PC-3 (cell line): ENCODE data around the gene TSPAN11. TPM values are rescaled to one million over a fixed set of nuclear protein-coding genes. Genes with fewer than 3 reads are reported as not detected.
A peak's percentile ranks its signal among the peaks of the same experiment; 100 is the strongest.

Experiments
- ATAC-seq: fragments of 200-7000 bp; cut with Tn5 transposase; 2 replicates; pipeline ENCODE4 v1.9.1; 2020; ENCODE audit warnings: mild to moderate bottlenecking, moderate library complexity
- BruUV-seq: library from RNA; stranded (reverse); fragments of 400-500 nt; replicated peaks from 2 replicates; lab custom pipeline; 2021; lab: Mats Ljungman, UMichigan
- CTCF ChIA-PET: fragments of 300-600 bp; sonication (Branson Sonifier 250); formaldehyde crosslinking; loops from one replicate; lab custom pipeline; 2022; ENCODE audit warnings: antibody characterized with exemption; lab: Charles Lee
- POLR2A ChIA-PET: fragments of 300-600 bp; sonication (Branson Sonifier 250); formaldehyde crosslinking; loops from one replicate; lab custom pipeline; 2022; ENCODE audit warnings: antibody characterized with exemption; ENCODE audit not compliant: unreplicated experiment; lab: Charles Lee
- DNase-seq: peaks from one replicate; pipeline ENCODE4 v3.0.0-alpha.2; 2015
- H2AFZ ChIP-seq: fragments of 300-600 bp; sonication (generic); 2 replicates; pipeline ENCODE4 v1.6.0; 2016; ENCODE audit warnings: antibody characterized with exemption, low read length
- H3F3A ChIP-seq: fragments of 300-600 bp; sonication (generic); one replicate; pipeline ENCODE4 v1.6.0; 2017; ENCODE audit warnings: antibody characterized with exemption, low read length, control low read depth, mild to moderate bottlenecking; ENCODE audit not compliant: unreplicated experiment
- H3K27ac ChIP-seq: fragments of 300-600 bp; sonication (generic); 2 replicates; pipeline ENCODE4 v1.5.1; 2016; ENCODE audit warnings: mild to moderate bottlenecking, low read length
- H3K27me3 ChIP-seq: fragments of 300-600 bp; sonication (generic); 2 replicates; pipeline ENCODE4 v1.6.1; 2016; ENCODE audit warnings: low read length, mixed read lengths
- H3K36me3 ChIP-seq: fragments of 300-600 bp; sonication (generic); 2 replicates; pipeline ENCODE4 v1.6.1; 2016; ENCODE audit warnings: low read depth, mixed run types, low read length, mixed read lengths
- H3K4me1 ChIP-seq: fragments of 300-600 bp; sonication (generic); 2 replicates; pipeline ENCODE4 v1.5.1; 2016; ENCODE audit warnings: low read length; ENCODE audit not compliant: insufficient read depth
- H3K4me2 ChIP-seq: fragments of 300-600 bp; sonication (generic); 2 replicates; pipeline ENCODE4 v1.6.0; 2016; ENCODE audit warnings: low read length
- H3K4me3 ChIP-seq: fragments of 300-600 bp; sonication (generic); 2 replicates; pipeline ENCODE4 v1.5.1; 2016; ENCODE audit warnings: mild to moderate bottlenecking, low read length, mixed read lengths
- H3K79me2 ChIP-seq: fragments of 300-600 bp; sonication (generic); 2 replicates; pipeline ENCODE4 v1.6.1; 2017; ENCODE audit warnings: low read length, mixed read lengths
- H3K9ac ChIP-seq: fragments of 300-600 bp; sonication (generic); 2 replicates; pipeline ENCODE4 v1.6.0; 2016; ENCODE audit warnings: mild to moderate bottlenecking, low read length
- H3K9me2 ChIP-seq: fragments of 300-600 bp; sonication (generic); replicated peaks from 2 replicates; pipeline ENCODE4 v1.6.1; 2016; ENCODE audit warnings: mixed run types, low read length, mixed read lengths
- H3K9me3 ChIP-seq: fragments of 300-600 bp; sonication (generic); 2 replicates; pipeline ENCODE4 v1.6.1; 2016; ENCODE audit warnings: low read length, mixed read lengths
- H4K20me1 ChIP-seq: fragments of 300-600 bp; sonication (generic); 2 replicates; pipeline ENCODE4 v1.6.1; 2016; ENCODE audit warnings: low read length, mixed read lengths
- EZH2 ChIP-seq: fragments of 300-600 bp; sonication (generic); IDR thresholded peaks from one replicate; pipeline ENCODE4 v1.6.1; 2017; ENCODE audit warnings: antibody characterized with exemption, mild to moderate bottlenecking, low read length; ENCODE audit not compliant: unreplicated experiment
- EZH2phosphoT487 ChIP-seq: fragments of 300-600 bp; sonication (generic); IDR thresholded peaks from 2 replicates; pipeline ENCODE4 v1.6.1; 2018; ENCODE audit warnings: mild to moderate bottlenecking, antibody characterized with exemption, low read length, borderline replicate concordance
- intact Hi-C: fragments of 100-400 bp; cut with micrococcal nuclease; formaldehyde crosslinking; loops from 2 replicates; pipeline ENCODE4 v1.9.0; 2023
- total RNA-seq: library from RNA; depleted of rRNA; stranded (reverse); fragments of >200 nt; gene quantifications from 2 replicates; pipeline ENCODE4 v1.2.3, GENCODE V29; 2014
- TF ChIP-seq, protein P1 (sequence below): fragments of 300-600 bp; sonication (generic); conservative IDR thresholded peaks from 2 replicates; pipeline ENCODE4 v1.5.1; 2017; ENCODE audit warnings: antibody characterized with exemption, low read depth, mild to moderate bottlenecking, low read length

Gene TSPAN11
- total RNA-seq, 1 experiment from 2014 or later = not detected

DNA sequence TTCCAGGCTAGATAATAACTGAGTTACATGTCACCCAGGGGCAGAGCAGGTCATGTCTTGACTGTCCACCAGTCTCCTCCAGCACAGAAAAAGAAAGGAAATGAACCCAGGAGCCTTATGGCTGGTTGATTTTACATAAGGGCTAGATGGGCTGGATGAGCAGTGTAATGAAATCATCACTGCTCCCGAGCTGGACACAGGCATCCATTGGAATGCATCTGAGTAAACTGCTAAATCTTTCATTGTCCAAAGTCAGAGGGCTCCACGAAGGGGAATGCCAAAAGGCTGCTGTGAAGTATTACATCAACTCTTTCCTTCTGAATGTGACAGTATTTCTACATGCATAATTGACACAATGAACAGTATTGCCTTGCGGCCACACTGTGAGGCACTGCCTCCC lies 30.1 kb upstream of the TSPAN11 start:
- Histone ChIP-seq H3K27me3 (no peaks in the 10 kb centered on the region), H3K79me2 (no peaks in the 10 kb centered on the region), H3K4me3 (no peak overlapping the region), H4K20me1 (no peaks in the 10 kb centered on the region), H3K27ac (no peak overlapping the region), H2AFZ (no peak overlapping the region), H3K4me1 (peaks cover 14% of the 10 kb centered on the region; the same call in 1 of the 2 replicates), H3F3A (no peaks in the 10 kb centered on the region), H3K9ac (no peak overlapping the region), H3K4me2 (no peak overlapping the region), H3K9me2 (no peaks in the 10 kb centered on the region), H3K9me3 (no peaks in the 10 kb centered on the region), H3K36me3 (no peaks in the 10 kb centered on the region)
- intact Hi-C loops = no loop called here
- POLR2A ChIA-PET = no interaction called here
- ATAC-seq (no peak), DNase-seq (no peak)
- CTCF ChIA-PET = no interaction called here
- TF ChIP-seq EZH2phosphoT487 = no peak
- TF ChIP-seq, protein P1, sequence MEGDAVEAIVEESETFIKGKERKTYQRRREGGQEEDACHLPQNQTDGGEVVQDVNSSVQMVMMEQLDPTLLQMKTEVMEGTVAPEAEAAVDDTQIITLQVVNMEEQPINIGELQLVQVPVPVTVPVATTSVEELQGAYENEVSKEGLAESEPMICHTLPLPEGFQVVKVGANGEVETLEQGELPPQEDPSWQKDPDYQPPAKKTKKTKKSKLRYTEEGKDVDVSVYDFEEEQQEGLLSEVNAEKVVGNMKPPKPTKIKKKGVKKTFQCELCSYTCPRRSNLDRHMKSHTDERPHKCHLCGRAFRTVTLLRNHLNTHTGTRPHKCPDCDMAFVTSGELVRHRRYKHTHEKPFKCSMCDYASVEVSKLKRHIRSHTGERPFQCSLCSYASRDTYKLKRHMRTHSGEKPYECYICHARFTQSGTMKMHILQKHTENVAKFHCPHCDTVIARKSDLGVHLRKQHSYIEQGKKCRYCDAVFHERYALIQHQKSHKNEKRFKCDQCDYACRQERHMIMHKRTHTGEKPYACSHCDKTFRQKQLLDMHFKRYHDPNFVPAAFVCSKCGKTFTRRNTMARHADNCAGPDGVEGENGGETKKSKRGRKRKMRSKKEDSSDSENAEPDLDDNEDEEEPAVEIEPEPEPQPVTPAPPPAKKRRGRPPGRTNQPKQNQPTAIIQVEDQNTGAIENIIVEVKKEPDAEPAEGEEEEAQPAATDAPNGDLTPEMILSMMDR = no peak
- TF ChIP-seq EZH2 = no peak
- no TSS peak for BruUV-seq

DNA sequence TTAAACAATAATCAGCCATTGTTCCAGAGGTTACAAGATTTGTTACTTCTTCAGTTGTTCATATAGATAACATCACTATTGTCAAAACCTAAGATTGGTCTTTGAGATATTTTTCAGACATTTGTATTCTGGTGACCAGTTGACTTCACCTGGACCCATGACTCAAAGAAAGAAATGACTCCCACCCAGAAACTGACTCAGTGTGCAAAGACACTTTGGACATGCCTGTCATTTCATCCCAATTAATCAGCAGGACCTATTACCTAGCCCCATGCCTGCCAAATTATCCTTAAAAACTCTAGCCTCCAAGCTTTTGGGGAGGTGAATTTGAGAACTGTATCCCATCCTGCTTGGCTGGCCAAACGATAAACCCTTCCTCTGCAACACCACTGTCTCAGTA lies 27.7 kb upstream of the TSPAN11 start:
- Histone ChIP-seq H3K27ac (no peak overlapping the region), H3K27me3 (no peaks in the 10 kb centered on the region), H3F3A (no peaks in the 10 kb centered on the region), H3K4me2 (no peak overlapping the region), H3K9me3 (no peaks in the 10 kb centered on the region), H3K4me3 (no peak overlapping the region), H3K4me1 (peaks cover 14% of the 10 kb centered on the region; the same call in 1 of the 2 replicates), H2AFZ (no peak overlapping the region), H3K79me2 (no peaks in the 10 kb centered on the region), H3K9me2 (no peaks in the 10 kb centered on the region), H4K20me1 (no peaks in the 10 kb centered on the region), H3K9ac (no peak overlapping the region), H3K36me3 (no peaks in the 10 kb centered on the region)
- no TSS peak for BruUV-seq
- POLR2A ChIA-PET = no interaction called here
- ATAC-seq (no peak), DNase-seq (peak; percentile 60)
- intact Hi-C loops = no loop called here
- TF ChIP-seq EZH2phosphoT487 (no peak), EZH2 (no peak)
- TF ChIP-seq, protein P1 = no peak
- CTCF ChIA-PET = no interaction called here

DNA sequence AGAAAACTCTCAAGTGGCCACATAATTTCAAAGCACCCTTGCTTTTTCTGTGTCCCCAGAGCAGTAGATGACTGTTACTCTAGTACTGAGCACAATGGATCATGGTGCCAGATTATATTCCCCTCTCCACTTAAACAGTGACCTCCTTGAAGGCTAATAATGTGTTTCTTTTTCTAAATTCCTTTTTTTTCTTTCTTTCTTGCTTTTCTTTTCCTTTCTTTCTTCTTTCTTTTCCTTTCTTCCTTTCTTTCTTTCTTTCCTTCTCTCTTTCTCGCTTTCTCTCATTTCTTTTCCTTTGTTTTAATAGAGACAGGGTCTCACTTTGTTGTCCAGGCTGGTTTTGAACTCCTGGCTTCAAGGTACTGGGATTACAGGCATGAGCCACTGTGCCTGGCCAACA lies 26.2 kb upstream of the TSPAN11 start:
- Histone ChIP-seq H3K27me3 (no peaks in the 10 kb centered on the region), H3K9me3 (no peaks in the 10 kb centered on the region), H2AFZ (no peak overlapping the region), H3K79me2 (no peaks in the 10 kb centered on the region), H3K9ac (no peak overlapping the region), H3K4me2 (no peak overlapping the region), H3K9me2 (no peaks in the 10 kb centered on the region), H3K36me3 (no peaks in the 10 kb centered on the region), H3K4me1 (peaks cover 14% of the 10 kb centered on the region; the same call in 1 of the 2 replicates), H3K4me3 (no peak overlapping the region), H3F3A (no peaks in the 10 kb centered on the region), H3K27ac (no peak overlapping the region), H4K20me1 (no peaks in the 10 kb centered on the region)
- intact Hi-C loops = no loop called here
- BruUV-seq = no TSS peak
- ChIA-PET POLR2A (no interaction called here), CTCF (no interaction called here)
- ATAC-seq (no peak), DNase-seq (no peak)
- TF ChIP-seq EZH2phosphoT487 = no peak
- no peak for TF ChIP-seq EZH2
- TF ChIP-seq, protein P1 = no peak
